ENCODE data around the gene PIP5K1C. TPM values are rescaled to one million over a fixed set of nuclear protein-coding genes. Genes with fewer than 3 reads are reported as not detected.

The PIP5K1C gene
- total RNA-seq, 1 donor from 2014 or later, result 40.1 TPM

- no peaks in the 10 kb centered on the region for H3K4me1 Mint-ChIP-seq
- H3K4me3 Mint-ChIP-seq, result no peak overlapping the region
- H3K27ac Mint-ChIP-seq (ENCODE audit: unreplicated experiment), result no peak overlapping the region
- H3K27me3 Mint-ChIP-seq (ENCODE audit: low read depth), result no peaks in the 10 kb centered on the region
- no peak for DNase-seq (ENCODE audit: low read depth, low spot score)
- no peak for TF ChIP-seq CTCF (conservative IDR thresholded peaks at IDR 0.05)
- no peaks in the 10 kb centered on the region for H3K9me3 Mint-ChIP-seq
- no peaks in the 10 kb centered on the region for H3K36me3 Mint-ChIP-seq (ENCODE audit: low read depth)
Observed at GRCh38 chr19:3644351-3645066, 55.8 kb downstream of the PIP5K1C start.

GRCh38 chr19:3643674-3644313 is 56.5 kb downstream of the PIP5K1C start:
- no peak overlapping the region for H3K4me3 Mint-ChIP-seq
- no peak overlapping the region for H3K27ac Mint-ChIP-seq (ENCODE audit: unreplicated experiment)
- DNase-seq (ENCODE audit: low read depth, low spot score), result no peak
- no peaks in the 10 kb centered on the region for H3K27me3 Mint-ChIP-seq (ENCODE audit: low read depth)
- no peaks in the 10 kb centered on the region for H3K4me1 Mint-ChIP-seq
- H3K9me3 Mint-ChIP-seq, result no peaks in the 10 kb centered on the region
- no peaks in the 10 kb centered on the region for H3K36me3 Mint-ChIP-seq (ENCODE audit: low read depth)
- no peak for TF ChIP-seq CTCF (conservative IDR thresholded peaks at IDR 0.05)

GRCh38 chr19:3642987-3643673 is 57.1 kb downstream of the PIP5K1C start:
- no peaks in the 10 kb centered on the region for H3K4me1 Mint-ChIP-seq
- DNase-seq (ENCODE audit: low read depth, low spot score), result no peak
- no peak overlapping the region for H3K4me3 Mint-ChIP-seq

GRCh38 chr19:3642296-3642695 is 58.0 kb downstream of the PIP5K1C start:
- no peak for TF ChIP-seq CTCF (conservative IDR thresholded peaks at IDR 0.05)
- DNase-seq (ENCODE audit: low read depth, low spot score), result no peak
- Mint-ChIP-seq H3K27ac (ENCODE audit: unreplicated experiment) (no peak overlapping the region), H3K27me3 (ENCODE audit: low read depth) (no peaks in the 10 kb centered on the region), H3K9me3 (no peaks in the 10 kb centered on the region), H3K4me3 (no peak overlapping the region), H3K4me1 (no peaks in the 10 kb centered on the region), H3K36me3 (ENCODE audit: low read depth) (no peaks in the 10 kb centered on the region)

More at GRCh38 chr19:3642987-3643673, 57.1 kb downstream of the PIP5K1C start:
- no peak overlapping the region for H3K27ac Mint-ChIP-seq (ENCODE audit: unreplicated experiment)
- no peaks in the 10 kb centered on the region for H3K9me3 Mint-ChIP-seq
- no peaks in the 10 kb centered on the region for H3K36me3 Mint-ChIP-seq (ENCODE audit: low read depth)
- TF ChIP-seq CTCF (conservative IDR thresholded peaks at IDR 0.05), result no peak
- H3K27me3 Mint-ChIP-seq (ENCODE audit: low read depth), result no peaks in the 10 kb centered on the region

- no peaks in the 10 kb centered on the region for H3K9me3 Mint-ChIP-seq
- no peak overlapping the region for H3K4me3 Mint-ChIP-seq
- no peaks in the 10 kb centered on the region for H3K27me3 Mint-ChIP-seq (ENCODE audit: low read depth)
- no peaks in the 10 kb centered on the region for H3K36me3 Mint-ChIP-seq (ENCODE audit: low read depth)
- H3K27ac Mint-ChIP-seq (ENCODE audit: unreplicated experiment), result no peak overlapping the region
- TF ChIP-seq CTCF (conservative IDR thresholded peaks at IDR 0.05), result no peak
- no peak for DNase-seq (ENCODE audit: low read depth, low spot score)
- H3K4me1 Mint-ChIP-seq, result no peaks in the 10 kb centered on the region
Observed at GRCh38 chr19:3641515-3642269, 58.6 kb downstream of the PIP5K1C start.

Data from neural crest cell (in vitro differentiated cells).